ENCODE data around the gene PRKAR1B.

Gene PRKAR1B

GRCh38 chr7:727104-727805, at the start of gene PRKAR1B:
Gene PRKAR1B, minus strand, starts transcription at chr7:727281. Its CDS starts 15,776 bp downstream, at chr7:711505.
- no peak for DNase-seq

DNA sequence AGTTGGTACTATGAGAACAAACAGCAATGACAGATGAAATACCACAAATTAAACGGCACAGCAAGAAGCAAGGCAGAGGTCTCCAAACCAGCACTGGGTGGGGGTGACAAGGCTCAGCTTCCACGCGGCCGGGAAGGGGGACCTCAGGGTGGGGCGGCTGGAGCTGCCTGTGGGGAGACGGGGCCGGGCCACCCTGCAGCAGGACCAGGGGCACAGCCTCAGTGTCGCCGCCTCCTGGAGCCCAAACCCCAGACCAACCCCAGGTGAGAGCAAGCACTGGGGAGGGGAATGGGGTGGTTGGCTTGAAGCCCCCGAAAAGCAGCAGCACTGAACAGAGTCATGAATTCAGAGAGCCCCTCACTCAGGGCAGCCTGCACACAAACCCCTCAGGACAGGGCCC, 49.3 kb upstream of the PRKAR1B start:
- no peak for DNase-seq

DNA sequence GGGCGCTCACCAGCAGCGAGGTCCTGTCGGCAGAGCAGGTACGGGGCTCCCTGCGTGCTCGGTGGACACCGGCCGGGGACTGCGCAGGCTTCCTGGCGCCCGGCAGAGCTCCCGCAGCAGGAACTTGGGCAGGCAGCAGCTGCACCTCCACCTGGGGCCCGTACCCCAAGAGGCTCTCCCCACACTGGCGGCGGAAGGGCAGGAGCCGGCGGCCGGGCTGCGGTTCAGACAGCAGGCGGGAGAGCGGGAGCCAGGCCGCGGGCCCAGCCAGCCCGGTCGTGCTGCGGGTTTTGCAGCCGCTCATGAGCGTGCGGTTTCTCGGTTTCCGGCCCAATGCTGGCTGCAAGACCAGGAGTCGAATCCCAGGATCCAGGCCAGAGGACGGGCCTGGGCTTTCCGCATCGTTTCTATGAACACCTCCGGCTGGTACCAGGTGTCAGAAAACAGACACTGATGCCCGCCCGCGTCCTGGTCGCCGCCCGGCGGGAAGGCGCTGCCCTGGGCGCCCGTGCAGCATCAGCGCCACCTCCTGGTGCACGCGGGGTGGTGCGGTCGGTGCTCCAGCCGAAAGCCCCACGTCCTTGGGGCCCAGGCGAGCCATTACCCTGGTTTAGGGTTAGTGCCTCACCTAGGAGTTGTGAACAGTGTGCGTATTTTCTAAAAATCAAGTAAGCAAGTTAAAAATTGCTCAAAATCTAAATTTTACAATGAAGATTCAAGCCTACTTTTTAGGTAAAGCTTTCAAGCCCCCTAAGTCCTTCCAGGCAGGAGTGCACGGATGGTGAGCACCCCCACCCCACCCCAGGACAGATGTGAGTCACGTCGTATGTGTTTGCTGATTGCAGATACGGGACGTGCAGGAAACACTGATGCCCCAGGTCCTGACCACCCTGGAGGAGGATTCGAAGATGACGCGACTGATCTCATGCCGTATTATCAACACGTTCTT, 47.4 kb upstream of the PRKAR1B start:
- DNase-seq = no peak

GRCh38 chr7:773622-773915, 46.5 kb upstream of the PRKAR1B start:
- DNase-seq = no peak

DNA sequence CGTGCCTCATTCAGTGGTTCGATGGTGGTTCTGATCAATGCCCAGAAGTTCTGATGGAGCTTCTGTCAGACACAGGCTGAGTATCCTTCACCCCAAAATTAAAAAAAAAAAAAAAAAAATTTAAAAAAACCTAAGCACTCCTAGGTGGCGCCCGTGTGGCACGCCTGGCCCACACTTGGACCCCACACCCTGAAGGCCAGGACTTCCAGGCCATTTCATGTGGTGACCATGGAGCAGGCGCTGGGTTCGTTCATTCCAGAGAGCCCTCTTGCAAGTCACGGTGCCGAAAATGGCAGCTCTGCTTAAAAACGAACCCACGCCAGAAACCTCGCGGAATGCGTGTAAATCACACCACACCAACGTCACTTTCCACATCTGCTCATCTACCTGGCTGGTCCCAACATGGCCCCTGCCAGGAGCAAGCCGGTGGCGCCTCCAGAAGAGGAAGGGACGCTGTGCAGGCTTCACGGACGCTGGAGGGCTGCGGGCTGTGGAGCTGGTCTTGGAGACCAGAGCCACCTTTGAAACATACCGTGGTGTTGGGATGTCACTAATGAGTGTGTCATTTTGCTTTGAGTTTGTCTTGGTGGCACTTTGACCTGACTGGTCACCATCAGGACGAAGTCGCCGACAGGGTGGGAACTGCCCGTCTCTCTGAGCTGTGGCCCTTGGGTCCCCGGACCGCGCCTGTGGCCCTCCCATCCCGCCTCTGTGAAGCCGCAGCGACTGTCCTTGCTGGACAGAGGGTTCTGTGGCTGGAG, 46.0 kb upstream of the PRKAR1B start:
- no peak for DNase-seq

DNA sequence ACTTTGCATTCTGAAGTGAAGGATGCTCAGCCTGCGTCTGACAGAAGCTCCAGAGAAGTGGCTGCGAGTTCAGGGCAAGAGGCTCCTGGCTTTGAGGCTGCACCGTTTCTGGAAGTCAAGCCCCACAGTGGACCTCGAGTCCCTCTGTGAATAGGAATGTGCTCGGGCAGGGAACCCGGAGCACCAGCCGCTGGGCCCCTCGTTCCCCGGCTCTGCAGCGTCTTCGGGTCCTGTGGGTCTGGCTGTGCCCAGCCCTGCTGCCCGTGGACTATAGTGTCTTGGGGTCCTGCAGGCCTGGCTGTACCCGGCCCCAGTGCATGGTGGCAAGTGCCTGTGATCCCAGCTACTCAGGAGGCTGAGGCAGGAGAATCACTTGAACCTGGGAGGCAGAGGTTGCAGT, 45.3 kb upstream of the PRKAR1B start:
- no peak for DNase-seq

DNA sequence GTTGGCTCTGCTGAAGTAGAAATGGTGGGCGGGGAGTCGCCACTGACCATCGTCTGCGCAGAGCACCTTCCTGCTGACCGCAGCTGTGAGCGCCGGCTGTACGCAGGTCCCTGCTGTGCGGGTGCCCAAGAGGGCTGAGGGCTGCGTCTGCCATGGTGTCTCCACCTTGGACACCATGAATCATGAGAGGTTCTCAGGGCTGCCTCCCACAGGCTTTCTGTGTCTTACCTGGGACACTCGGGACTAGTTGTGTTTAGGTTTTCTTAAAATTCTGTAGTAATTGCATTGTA, 44.9 kb upstream of the PRKAR1B start:
- DNase-seq = no peak

DNA sequence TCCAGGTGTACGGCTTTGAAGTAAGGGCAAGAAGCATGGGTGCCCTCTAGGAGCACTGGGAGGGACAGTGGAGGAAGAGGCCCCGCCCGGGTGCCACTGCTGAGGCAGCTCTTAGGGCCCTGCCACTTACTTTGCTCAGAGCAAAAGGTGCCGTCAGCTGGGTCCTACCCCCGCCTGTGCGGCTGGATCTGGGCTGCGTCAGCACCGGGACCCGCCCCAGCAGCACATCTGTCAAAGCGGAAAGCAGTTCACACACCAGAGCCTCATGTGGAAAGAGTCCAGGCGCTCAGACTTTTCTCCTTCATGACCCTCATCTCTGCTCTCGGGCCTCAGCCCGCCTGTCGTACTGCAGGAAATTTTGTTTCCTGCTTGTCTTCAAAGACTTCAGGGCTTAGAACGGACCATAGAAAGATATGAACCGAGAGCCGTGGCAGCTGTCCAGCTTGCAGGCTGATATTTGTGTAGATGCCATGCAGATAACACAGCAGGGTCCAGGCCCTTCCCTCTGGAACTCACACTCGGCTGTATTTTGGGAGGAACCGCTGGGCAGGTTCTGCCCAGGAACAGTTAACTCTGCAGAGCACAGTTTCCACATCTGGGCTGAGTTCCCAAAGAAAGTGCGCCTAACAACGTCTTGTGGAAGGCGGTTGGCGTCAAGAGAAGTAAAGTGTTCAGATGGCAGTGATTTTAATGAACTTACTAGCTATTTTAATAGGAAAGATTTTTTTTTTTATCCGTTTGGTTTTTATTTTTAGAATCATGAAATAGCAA, 44.3 kb upstream of the PRKAR1B start:
- DNase-seq = no peak

DNA sequence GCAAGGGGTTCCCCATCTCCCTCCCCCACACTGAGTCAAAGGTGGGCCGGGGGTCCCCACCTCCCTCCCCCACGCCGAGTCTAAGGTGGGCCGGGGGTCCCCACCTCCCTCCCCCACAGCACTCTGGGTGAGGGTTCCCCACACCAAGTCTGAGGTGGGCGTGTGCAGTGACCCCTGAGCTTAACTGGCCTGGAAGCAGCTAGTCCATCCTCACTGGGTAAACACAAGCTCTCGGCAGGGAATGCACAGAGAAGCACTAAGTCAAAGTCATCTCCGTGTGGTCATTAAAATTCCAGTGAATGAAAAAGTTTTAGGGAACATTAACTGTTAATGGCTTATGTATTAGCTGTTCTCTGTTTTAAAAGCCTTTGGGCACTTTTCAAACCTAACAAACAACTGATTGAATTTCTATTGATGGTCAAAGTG, 43.7 kb upstream of the PRKAR1B start:
- DNase-seq = no peak

DNA sequence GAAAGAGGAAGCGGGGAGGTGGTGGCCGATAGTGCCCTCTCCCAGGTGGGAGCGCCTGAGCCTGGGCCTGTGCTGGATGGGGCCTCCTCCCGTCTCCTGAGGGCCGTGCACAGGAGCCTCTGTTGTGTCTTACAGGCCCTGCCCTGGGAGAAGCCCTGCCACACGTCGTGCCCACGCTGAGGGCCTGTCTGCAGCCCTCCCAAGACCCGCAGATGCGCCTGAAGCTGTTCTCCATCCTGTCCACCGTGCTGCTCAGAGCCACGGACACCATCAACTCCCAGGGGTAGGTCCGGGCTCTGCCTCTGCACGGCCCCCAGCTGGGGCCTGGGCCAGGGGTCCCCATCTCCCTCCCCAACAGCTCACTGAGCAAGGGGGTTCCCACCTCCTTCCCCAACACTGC, 43.3 kb upstream of the PRKAR1B start:
- DNase-seq = no peak

DNA sequence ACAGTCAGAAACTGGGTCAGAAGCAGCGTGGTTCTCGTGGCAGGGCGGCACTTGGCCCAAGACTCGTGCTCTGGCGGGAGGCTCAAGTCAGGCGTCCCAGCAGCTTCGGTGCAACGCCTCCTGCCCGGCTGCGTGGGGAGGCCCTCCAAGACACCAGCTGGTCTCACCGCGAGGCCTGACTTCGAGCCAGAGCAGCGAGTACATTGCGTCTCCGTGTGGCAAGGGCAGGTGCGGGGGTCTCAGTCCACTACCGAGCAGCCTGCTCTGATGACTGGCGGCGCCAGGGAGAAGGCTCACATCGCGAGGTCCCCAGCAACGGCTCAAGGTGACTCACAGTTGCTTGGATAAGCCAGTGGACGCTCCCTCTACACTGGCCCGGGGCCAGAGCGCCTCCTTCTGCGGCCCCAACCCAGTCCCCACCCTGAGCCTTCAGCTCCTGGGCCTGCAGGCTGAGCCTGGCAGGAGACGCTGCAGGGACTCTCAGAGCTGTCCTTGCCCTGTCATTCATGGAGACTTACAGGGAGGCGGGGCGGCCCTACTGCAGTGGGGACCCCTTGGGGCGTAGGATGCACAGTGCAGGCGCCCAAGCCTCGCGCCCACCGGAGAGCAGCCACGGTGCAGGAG, 41.9 kb upstream of the PRKAR1B start:
- no peak for DNase-seq

- DNase-seq = no peak
Observed at GRCh38 chr7:767941-768731, 41.1 kb upstream of the PRKAR1B start.

DNA sequence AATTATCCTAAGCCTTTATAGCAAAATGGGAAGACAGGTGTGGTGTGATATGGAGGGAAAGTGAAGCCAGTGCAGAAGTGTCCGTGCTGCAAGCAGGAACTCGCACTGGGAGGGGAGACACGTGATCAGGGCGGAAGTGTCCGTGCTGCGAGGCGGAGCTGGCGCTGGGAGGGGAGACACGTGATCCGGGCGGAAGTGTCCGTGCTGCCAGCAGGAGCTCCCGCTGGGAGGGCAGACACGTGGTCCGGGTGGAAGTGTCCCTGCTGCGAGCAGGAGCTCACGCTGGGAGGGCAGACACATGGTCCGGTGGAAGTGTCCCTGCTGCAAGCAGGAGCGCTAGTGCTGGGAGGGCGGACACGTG, 40.5 kb upstream of the PRKAR1B start:
- DNase-seq = no peak

DNA sequence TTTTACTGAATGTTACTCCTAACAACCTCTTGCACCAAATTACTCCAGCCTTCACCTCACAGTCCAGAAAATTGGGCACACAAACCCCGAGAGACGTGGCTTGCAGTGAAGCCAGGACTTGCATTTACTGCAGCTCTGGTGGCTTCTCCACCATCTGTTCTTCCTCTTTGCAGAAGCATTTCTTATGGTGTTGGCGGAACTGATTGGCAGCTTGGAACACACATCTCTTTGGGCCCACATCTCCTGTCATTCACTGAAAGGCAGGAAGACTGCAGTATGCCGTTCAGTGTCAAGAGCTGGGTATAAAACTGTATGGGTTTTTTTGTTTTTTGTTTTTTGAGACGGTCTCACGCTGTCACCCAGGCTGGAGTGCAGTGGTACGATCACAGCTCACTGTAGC, 38.3 kb upstream of the PRKAR1B start:
- DNase-seq = no peak

DNA sequence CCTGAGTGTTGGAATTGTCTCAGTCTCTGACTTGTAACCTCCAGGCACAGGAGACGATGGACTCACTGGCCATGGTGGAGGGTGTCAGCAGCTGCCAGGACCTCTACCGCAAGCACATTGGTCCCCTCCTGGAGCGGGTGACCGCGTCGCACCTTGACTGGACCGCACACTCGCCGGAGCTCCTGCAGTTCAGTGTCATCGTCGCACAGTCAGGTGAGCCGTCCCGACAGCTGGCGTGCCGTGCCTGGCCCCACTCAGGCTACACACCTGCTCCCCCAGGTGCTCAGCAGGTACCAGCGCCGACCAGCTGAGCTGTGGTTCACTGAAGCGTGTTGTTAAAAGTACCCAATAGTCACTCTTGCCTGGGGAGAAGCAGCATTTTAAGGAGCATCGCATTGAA, 36.7 kb upstream of the PRKAR1B start:
- peak; percentile 82 for DNase-seq

- no peak for DNase-seq
Observed at GRCh38 chr7:762885-763284, 35.8 kb upstream of the PRKAR1B start.

- DNase-seq = no peak
Observed at GRCh38 chr7:761631-762030, 34.5 kb upstream of the PRKAR1B start.

GRCh38 chr7:761101-761500, 34.0 kb upstream of the PRKAR1B start:
- DNase-seq = no peak

GRCh38 chr7:760006-760405, 32.9 kb upstream of the PRKAR1B start:
- DNase-seq = no peak

GRCh38 chr7:759569-759968, 32.5 kb upstream of the PRKAR1B start:
- no peak for DNase-seq

- no peak for DNase-seq
Observed at GRCh38 chr7:757741-758163, 30.7 kb upstream of the PRKAR1B start.
